ENCODE measurements around the gene ANKRD34A. TPM values are rescaled to one million over a fixed set of nuclear protein-coding genes. Genes with fewer than 3 reads are reported as not detected.

Gene ANKRD34A
- total and polyA plus RNA-seq, 8 donors = 0.73 to 1.3 (median 0.91) TPM

DNA sequence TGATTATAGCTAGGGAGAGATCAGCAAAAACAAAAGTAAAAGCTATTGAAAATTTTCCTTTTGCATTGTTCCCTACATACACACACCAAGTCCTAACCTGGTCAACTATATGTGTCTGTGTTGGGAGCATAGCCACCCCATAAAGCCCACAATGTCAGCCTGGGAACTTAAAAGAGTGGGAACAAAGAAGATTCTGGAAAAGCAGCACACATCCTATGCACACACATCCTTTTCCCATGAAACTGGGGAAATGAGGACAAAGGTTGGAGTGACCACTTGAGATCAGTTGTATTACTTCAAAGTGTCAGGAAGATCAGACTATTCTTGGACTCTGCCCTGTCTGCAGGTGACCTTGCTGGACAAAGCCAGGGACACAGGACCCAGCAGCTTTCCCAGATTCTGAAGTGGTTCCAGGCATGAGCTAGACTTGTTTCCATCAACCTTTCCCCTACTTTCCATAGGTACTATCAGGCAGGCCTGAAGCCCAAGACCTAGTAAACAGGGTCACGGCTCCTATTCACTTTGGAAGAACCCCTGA lies 16.2 kb upstream of the ANKRD34A start:
- Histone ChIP-seq H3K27me3 (no peaks in the 10 kb centered on the region), H3K27ac (peak overlapping the region; percentile 99 to 100), H3K4me3 (no peak overlapping the region), H3K4me1 (peaks cover 45 to 89% of the 10 kb centered on the region in 2 donors), H3K36me3 (no peaks in the 10 kb centered on the region), H3K9me3 (no peaks in the 10 kb centered on the region)
- intact Hi-C loops (cut with DNase I) = no loop called here
- ATAC-seq (no peak), DNase-seq (no peak)
- TF ChIP-seq, protein P1, sequence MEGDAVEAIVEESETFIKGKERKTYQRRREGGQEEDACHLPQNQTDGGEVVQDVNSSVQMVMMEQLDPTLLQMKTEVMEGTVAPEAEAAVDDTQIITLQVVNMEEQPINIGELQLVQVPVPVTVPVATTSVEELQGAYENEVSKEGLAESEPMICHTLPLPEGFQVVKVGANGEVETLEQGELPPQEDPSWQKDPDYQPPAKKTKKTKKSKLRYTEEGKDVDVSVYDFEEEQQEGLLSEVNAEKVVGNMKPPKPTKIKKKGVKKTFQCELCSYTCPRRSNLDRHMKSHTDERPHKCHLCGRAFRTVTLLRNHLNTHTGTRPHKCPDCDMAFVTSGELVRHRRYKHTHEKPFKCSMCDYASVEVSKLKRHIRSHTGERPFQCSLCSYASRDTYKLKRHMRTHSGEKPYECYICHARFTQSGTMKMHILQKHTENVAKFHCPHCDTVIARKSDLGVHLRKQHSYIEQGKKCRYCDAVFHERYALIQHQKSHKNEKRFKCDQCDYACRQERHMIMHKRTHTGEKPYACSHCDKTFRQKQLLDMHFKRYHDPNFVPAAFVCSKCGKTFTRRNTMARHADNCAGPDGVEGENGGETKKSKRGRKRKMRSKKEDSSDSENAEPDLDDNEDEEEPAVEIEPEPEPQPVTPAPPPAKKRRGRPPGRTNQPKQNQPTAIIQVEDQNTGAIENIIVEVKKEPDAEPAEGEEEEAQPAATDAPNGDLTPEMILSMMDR (IDR thresholded peaks at IDR 0.05) = no peak

DNA sequence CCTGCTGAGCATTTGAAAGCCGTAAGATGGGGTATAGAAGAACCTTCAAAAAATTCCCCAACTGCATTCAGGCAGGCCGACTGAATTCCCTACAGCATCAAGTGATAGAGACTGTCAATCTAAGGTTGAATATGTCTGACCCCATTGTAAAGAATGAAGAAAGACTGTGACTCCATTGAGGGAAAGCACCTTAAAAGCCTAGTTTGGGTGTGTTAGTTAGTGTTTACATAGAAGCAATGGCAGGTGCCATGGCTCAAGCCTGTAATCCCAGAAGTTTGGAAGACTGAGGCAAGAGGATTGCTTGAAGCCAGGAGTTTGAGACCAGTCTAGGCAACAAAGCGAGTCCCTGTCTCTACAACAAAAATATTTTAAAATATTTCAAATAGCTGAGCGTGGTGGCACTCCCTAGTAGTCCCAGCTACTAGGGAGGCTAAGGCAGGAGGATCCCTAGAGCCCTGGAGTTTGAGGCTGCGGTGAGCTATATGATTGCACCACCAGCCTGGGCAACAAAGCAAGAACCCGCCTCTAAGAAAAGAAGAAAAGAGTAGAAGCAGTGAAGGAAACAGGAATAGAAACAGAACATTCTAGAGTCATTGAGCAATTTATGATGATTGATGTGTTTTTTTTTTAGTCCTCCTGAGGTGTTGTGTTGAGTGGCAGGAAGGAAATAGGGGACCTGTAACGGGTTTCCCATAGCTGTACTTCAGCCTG lies 15.5 kb upstream of the ANKRD34A start:
- DNase-seq = peak in 1 of 4 donors; percentile 62
- TF ChIP-seq, protein P1 (IDR thresholded peaks at IDR 0.05) = no peak
- Histone ChIP-seq H3K9me3 (no peaks in the 10 kb centered on the region), H3K36me3 (no peaks in the 10 kb centered on the region), H3K27ac (peak overlapping the region; percentile 99 to 100), H3K4me1 (peaks cover 39 to 83% of the 10 kb centered on the region in 2 donors), H3K27me3 (no peaks in the 10 kb centered on the region), H3K4me3 (peak overlapping the region in 1 of 2 donors; percentile 16)
- ATAC-seq = peak; percentile 8
- intact Hi-C loops (cut with DNase I) = no loop called here

DNA sequence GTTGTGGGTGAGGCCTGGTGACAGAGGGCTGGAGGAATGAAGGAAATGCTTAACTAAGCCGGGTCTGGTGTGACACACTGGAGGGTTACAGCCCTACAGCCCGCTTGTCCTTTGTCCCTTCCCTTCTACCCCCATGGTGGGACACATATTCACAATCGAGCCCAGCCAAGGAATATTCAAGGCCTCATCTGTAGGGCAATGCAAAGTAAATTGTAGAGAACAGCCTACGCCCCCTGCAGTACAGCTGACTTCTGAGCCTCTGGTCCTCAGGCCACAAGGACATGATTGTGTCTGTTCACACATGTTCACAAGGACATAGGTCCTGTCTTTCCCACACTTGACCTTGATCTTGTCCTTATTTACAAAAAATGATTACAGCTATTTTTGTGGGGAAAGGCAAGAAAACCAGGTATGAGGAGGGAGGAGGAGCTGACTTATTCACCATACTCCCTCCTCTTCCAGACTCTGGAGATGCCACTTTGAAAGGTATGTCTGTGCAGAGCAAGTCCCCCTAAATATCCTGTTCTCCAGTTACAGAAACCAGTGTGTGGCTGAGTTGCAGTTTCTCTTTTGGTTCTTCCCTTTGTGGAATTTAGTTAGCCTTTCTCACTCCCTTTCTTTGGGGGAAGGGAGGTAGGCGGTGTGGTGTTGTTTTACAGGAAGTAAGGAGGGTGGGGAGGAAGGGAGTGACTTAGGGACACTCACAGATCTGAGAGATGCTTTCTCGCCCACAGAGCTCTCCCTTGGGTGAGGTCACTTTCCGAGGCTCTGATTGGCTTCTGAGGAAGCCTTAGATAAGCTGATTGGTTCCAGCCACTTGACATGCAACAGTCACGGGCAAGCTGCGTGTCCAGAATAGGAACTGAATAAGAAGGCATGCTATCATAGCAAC lies 14.7 kb upstream of the ANKRD34A start:
- intact Hi-C loops (cut with DNase I) = no loop called here

DNA sequence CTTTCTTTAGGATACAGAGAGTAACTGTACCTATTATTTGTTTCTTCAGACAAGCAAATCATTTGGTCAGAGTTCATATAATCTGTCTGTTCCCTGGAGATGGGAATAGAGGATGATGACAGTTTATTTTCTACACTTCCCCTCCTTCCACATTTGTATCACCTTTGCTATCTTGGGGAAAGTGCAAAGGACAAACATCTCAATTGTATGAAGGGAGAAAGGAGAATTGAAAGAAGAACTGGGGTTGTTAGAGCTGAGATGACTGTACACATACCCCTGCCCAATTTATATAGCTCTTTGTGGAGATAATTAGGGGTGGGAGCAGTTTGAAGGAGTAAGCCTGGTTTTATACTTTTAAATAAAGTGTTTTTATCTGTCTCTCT lies 14.1 kb upstream of the ANKRD34A start:
- peak overlapping the region; percentile 99 to 100 for H3K27ac ChIP-seq
- H3K9me3 ChIP-seq = no peaks in the 10 kb centered on the region
- TF ChIP-seq, protein P1 (IDR thresholded peaks at IDR 0.05) = no peak
- ATAC-seq (no peak), DNase-seq (no peak)
- H3K27me3 ChIP-seq = no peaks in the 10 kb centered on the region
- intact Hi-C loops (cut with DNase I) = no loop called here
- H3K4me1 ChIP-seq = peaks cover 37 to 68% of the 10 kb centered on the region in 2 donors
- peak overlapping the region in 1 of 2 donors; percentile 22 for H3K4me3 ChIP-seq
- H3K36me3 ChIP-seq = no peaks in the 10 kb centered on the region

More for the DNA sequence above, 14.7 kb upstream of the ANKRD34A start:
- DNase-seq (peak; percentile 79 to 99 (median 95)), ATAC-seq (peak; percentile 94)
- H3K9me3 ChIP-seq = no peaks in the 10 kb centered on the region
- peak overlapping the region; percentile 99 to 100 for H3K27ac ChIP-seq
- H3K27me3 ChIP-seq = no peaks in the 10 kb centered on the region
- peak overlapping the region in 1 of 2 donors; percentile 22 for H3K4me3 ChIP-seq
- H3K4me1 ChIP-seq = peaks cover 37 to 75% of the 10 kb centered on the region in 2 donors
- TF ChIP-seq, protein P1 (IDR thresholded peaks at IDR 0.05) = no peak
- H3K36me3 ChIP-seq = no peaks in the 10 kb centered on the region

All from left lung (tissue), 10 donors.